Erythroblast (primary cell): ENCODE results near the gene HOXB2.

Source experiments
- GATA1 ChIP-seq: IDR thresholded peaks from 2 replicates; pipeline ENCODE4 v1.6.1; 2011; ENCODE audit warnings: low read depth, mild to moderate bottlenecking, control low read depth, low read length, moderate library complexity
- POLR2A ChIP-seq: IDR thresholded peaks from 2 replicates; pipeline ENCODE4 v1.6.1; 2011; ENCODE audit warnings: mild to moderate bottlenecking, low read length

GRCh38 chr17:48563385-48563838 is 18.5 kb upstream of the HOXB2 start:
- TF ChIP-seq POLR2A (no peak), GATA1 (no peak)
